ENCODE data around the gene NDC1.
A peak's percentile ranks its signal among the peaks of the same experiment; 100 is the strongest.
"Not testable (repeated sequence)": the region's sequence is repeated elsewhere in the genome, so short reads cannot be mapped to it uniquely, and the experiment has no call there.

NDC1 gene

GRCh38 chr1:53837924-53838653 is at the start of gene NDC1:
NDC1 (minus strand) TSS chr1:53838296; CDS start chr1:53838261, 35 bp downstream.
- peak; percentile 82 to 86 for DNase-seq

GRCh38 chr1:53883600-53883999 is 45.5 kb upstream of the NDC1 start:
- not testable (repeated sequence) for DNase-seq

- DNase-seq = not testable (repeated sequence)
These were observed 43.8 kb upstream of the NDC1 start for GRCh38 chr1:53881853-53882252.

- no peak for DNase-seq
These were observed 40.5 kb upstream of the NDC1 start for GRCh38 chr1:53878492-53879105.

- DNase-seq = not testable (repeated sequence)
These were observed 37.1 kb upstream of the NDC1 start for GRCh38 chr1:53875150-53875549.

- DNase-seq = no peak
These were observed 33.8 kb upstream of the NDC1 start for GRCh38 chr1:53871773-53872484.

- no peak for DNase-seq
These were observed 33.1 kb upstream of the NDC1 start for GRCh38 chr1:53871221-53871620.

GRCh38 chr1:53869454-53870117 is 31.5 kb upstream of the NDC1 start:
- DNase-seq = no peak

GRCh38 chr1:53868565-53868964 is 30.5 kb upstream of the NDC1 start:
- DNase-seq = no peak

GRCh38 chr1:53862507-53862906 is 24.4 kb upstream of the NDC1 start:
- DNase-seq = no peak

GRCh38 chr1:53860967-53861411 is 22.9 kb upstream of the NDC1 start:
- peak; percentile 31 to 40 for DNase-seq

GRCh38 chr1:53851571-53852285 is 13.6 kb upstream of the NDC1 start:
- no peak for DNase-seq

GRCh38 chr1:53850082-53850673 is 12.1 kb upstream of the NDC1 start:
- DNase-seq = no peak

- no peak for DNase-seq
These were observed 9.9 kb upstream of the NDC1 start for GRCh38 chr1:53847980-53848379.

- no peak for DNase-seq
These were observed 4.3 kb upstream of the NDC1 start for GRCh38 chr1:53842347-53842746.

- DNase-seq = no peak
These were observed 518 bp upstream of the NDC1 start for GRCh38 chr1:53838654-53838974.

- DNase-seq = no peak
These were observed 511 bp downstream of the NDC1 start for GRCh38 chr1:53837646-53837923.

- no peak for DNase-seq
These were observed 2.6 kb downstream of the NDC1 start for GRCh38 chr1:53835491-53835890.

GRCh38 chr1:53834776-53835175 is 3.3 kb downstream of the NDC1 start:
- no peak for DNase-seq

GRCh38 chr1:53833393-53833792 is 4.7 kb downstream of the NDC1 start:
- DNase-seq = no peak

GRCh38 chr1:53826367-53826766 is 11.7 kb downstream of the NDC1 start:
- DNase-seq = no peak

GRCh38 chr1:53825306-53825705 is 12.8 kb downstream of the NDC1 start:
- no peak for DNase-seq

GRCh38 chr1:53822931-53823330 is 15.2 kb downstream of the NDC1 start:
- DNase-seq = no peak

Measured in activated CD4-positive, alpha-beta T cell treated with anti-CD3 and anti-CD28 coated beads, Interleukin-2, amount 50 U/mL, for 4 hours (primary cell).